ENCODE measurements around the gene NLRP1. TPM values are rescaled to one million over a fixed set of nuclear protein-coding genes. Genes with fewer than 3 reads are reported as not detected.

NLRP1 gene
- total and polyA plus RNA-seq, 9 of the 15 experiments (the other 6 are each of a cell fraction or from before 2014, with no cell fraction given), result 4.0 to 69.4 (median 27.7) TPM

- TF ChIP-seq TAF1 (IDR thresholded peaks at IDR 0.05; ENCODE audit: control insufficient read depth, extremely low read depth, insufficient read depth, low read length, severe bottlenecking) (peak; percentile 82), HNRNPLL (IDR thresholded peaks at IDR 0.05; ENCODE audit: low read depth, low read length, poor library complexity, severe bottlenecking) (no peak), ILF3 (IDR thresholded peaks at IDR 0.05; ENCODE audit: borderline replicate concordance) (no peak), SETDB1 (IDR thresholded peaks at IDR 0.05; ENCODE audit: low read length) (no peak), OTX1 (CRISPR knock-in tag; IDR thresholded peaks at IDR 0.05) (no peak), ZNF589 (CRISPR knock-in tag; IDR thresholded peaks at IDR 0.05; ENCODE audit: low read depth) (no peak), ID3 (CRISPR knock-in tag; IDR thresholded peaks at IDR 0.05) (no peak), ID3 (tag; IDR thresholded peaks at IDR 0.05) (no peak), MTA3 (IDR thresholded peaks at IDR 0.05; ENCODE audit: borderline replicate concordance) (peak; percentile 86), ATF2 (CRISPR knock-in tag; IDR thresholded peaks at IDR 0.05) (no peak), PURB (CRISPR knock-in tag; IDR thresholded peaks at IDR 0.05; ENCODE audit: low read depth) (no peak), ZBTB11 (CRISPR knock-in tag; IDR thresholded peaks at IDR 0.05) (no peak), KLF6 (CRISPR knock-in tag; IDR thresholded peaks at IDR 0.05; ENCODE audit: borderline replicate concordance) (no peak), CBX8 (IDR thresholded peaks at IDR 0.05; ENCODE audit: borderline replicate concordance, extremely low read depth, low read depth, low read length, poor library complexity, severe bottlenecking) (no peak), PYGO2 (tag; IDR thresholded peaks at IDR 0.05) (no peak), ARID2 (IDR thresholded peaks at IDR 0.05) (no peak), TCFL5 (CRISPR knock-in tag; conservative IDR thresholded peaks at IDR 0.05) (no peak), E2F8 (IDR thresholded peaks at IDR 0.05; ENCODE audit: low read depth, partially characterized antibody) (no peak), ZNF785 (CRISPR knock-in tag; IDR thresholded peaks at IDR 0.05) (no peak)
Observed at GRCh38 chr17:5619088-5619740, 34.9 kb upstream of the NLRP1 start (continued).

Data from K562 (cell line).